A673 (cell line): ENCODE data around the gene GRAMD2A.

Source experiments
- CTCF ChIP-seq: fragments of 300-800, 200-600 bp; sonication (generic); conservative IDR thresholded peaks from 2 replicates; pipeline ENCODE4 v1.5.1; 2017; ENCODE audit warnings: low read depth, mild to moderate bottlenecking, antibody characterized with exemption, low read length, moderate library complexity, mixed read lengths
- EZH2 ChIP-seq: fragments of 200-600 bp; sonication (generic); IDR thresholded peaks from 2 replicates; pipeline ENCODE4 v1.6.1; 2017; ENCODE audit warnings: borderline replicate concordance, low read depth, mild to moderate bottlenecking, mixed read lengths, antibody characterized with exemption, low read length; ENCODE audit not compliant: poor library complexity, severe bottlenecking

- TF ChIP-seq CTCF (no peak), EZH2 (no peak)
Measured at GRCh38 chr15:72189250-72189902, 8.2 kb downstream of the GRAMD2A start.
